GM12891 (cell line): Measurements from ENCODE around the gene ELP5.

Experiments used
- PAX5 ChIP-seq: IDR thresholded peaks from 2 replicates; pipeline ENCODE4 v1.6.1; 2011; ENCODE audit warnings: low read length, moderate library complexity, mild to moderate bottlenecking; ENCODE audit not compliant: insufficient read depth, severe bottlenecking
- POLR2A ChIP-seq: IDR thresholded peaks from 2 replicates; pipeline ENCODE4 v1.6.1; 2011; ENCODE audit warnings: low read depth, low read length, control low read depth
- POLR2AphosphoS5 ChIP-seq: IDR thresholded peaks from 2 replicates; pipeline ENCODE4 v1.6.1; 2011; ENCODE audit warnings: low read depth, low read length, control low read depth
- POU2F2 ChIP-seq: IDR thresholded peaks from 2 replicates; pipeline ENCODE4 v1.6.1; 2011; ENCODE audit warnings: low read depth, mild to moderate bottlenecking, control low read depth, low read length, moderate library complexity
- SPI1 ChIP-seq: IDR thresholded peaks from 2 replicates; pipeline ENCODE4 v1.6.1; 2011; ENCODE audit warnings: low read depth, low read length, control low read depth
- TAF1 ChIP-seq: IDR thresholded peaks from 2 replicates; pipeline ENCODE4 v1.6.1; 2011; ENCODE audit warnings: low read depth, low read length, control low read depth

DNA sequence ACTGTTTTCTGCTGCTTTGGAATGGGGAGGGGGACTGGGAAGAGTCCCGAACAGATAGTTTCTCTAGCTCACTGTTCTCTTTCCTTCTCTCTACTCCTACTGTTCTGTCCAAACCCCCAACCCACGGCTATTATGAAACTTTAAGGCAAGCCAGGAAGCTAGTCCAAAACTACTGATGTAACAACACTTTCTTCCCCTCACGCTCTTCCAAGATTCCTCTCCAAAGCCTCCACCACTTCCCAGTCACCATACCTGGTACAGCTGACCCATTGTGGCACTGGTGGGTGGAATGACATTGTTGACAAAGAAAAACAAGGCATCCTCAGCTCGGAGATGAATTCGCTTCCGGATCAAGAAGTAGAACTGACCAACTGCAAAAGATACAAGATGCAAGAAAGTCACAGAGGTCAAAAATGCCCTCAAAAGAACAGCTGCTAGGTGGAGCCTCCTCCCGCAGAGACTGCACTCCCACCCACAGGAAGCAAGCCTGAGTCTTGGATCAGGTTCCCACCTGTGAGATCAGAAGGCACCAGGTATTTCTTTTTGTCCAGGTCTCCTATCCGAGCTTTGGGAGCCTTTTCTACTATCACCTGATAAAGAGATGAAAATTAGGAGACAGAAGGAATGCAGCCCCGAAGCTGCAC, 10.8 kb upstream of the ELP5 start:
- no peak for TF ChIP-seq POLR2A
- no peak for TF ChIP-seq SPI1
- no peak for TF ChIP-seq TAF1
- TF ChIP-seq POLR2AphosphoS5: no peak
- no peak for TF ChIP-seq POU2F2
- TF ChIP-seq PAX5: no peak
